SH-SY5Y (cell line): ENCODE measurements around the gene PTPN3.

Source experiments
- GATA2 ChIP-seq: IDR thresholded peaks from 2 replicates; pipeline ENCODE4 v1.6.1; 2011; ENCODE audit warnings: mild to moderate bottlenecking, low read depth, low read length
- GATA3 ChIP-seq: IDR thresholded peaks from 2 replicates; pipeline ENCODE4 v1.6.1; 2011; ENCODE audit warnings: low read depth, mild to moderate bottlenecking, low read length, moderate library complexity

PTPN3 gene

DNA sequence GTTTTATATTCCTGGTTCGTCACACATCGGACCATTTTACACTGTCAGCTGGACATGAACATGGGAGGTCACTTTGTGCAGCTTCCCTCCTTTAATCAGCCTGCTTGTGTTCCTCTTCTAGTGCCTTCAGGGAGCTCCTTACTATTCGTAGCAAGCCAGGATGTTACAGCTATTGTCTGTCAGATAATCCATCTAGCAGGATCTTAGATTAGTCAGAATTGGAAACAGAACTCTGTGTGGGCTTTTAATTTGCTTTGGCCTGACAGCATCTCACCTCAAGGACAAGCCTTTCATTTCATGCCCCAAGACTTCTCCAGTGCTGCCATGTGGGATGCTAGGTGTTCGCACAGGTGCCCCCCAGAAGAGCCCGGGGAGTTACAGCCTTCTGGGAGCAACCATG, 147.1 kb downstream of the PTPN3 start:
- TF ChIP-seq GATA2, result no peak
- no peak for TF ChIP-seq GATA3

DNA sequence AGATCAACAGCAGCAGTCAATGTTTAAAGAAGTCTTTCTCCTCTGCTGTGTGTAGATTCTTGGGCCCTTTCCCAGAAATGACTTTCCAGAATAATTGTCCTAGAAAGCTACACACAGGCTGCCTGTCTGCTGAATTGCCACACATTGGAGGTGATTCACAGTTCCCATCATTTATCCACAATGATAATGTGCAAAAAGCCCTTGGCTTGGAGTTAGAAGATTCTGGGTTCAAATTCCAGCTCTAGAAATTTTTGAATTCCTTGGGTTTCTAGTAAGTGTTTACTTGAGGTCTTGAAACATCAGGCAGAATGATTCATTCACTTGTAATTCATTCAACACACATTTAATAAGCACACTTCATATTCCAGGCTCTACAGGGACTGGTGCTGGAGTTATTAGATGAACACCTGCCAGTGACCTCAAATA, 148.7 kb downstream of the PTPN3 start:
- TF ChIP-seq GATA2, result no peak
- TF ChIP-seq GATA3, result no peak

DNA sequence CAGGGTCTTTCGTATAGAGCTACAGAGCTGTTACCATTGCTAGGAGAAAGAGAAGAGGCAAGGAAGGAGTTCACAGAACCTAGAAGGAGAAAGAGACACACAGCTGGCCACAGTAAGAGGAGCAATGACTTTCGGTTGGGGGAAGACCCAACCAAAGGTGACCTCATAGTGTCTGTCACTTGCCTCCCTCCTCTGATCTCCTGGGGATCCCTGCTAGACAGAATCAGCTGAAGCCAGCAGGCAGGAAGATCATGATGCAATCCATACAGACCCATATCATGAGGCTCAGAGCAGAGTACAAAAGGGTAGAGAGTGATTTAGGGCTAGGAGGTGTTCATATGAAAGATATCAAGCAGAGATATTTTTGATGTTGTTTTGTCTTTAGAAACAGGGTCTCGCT, 151.2 kb downstream of the PTPN3 start:
- TF ChIP-seq GATA2 (no peak), GATA3 (no peak)

DNA sequence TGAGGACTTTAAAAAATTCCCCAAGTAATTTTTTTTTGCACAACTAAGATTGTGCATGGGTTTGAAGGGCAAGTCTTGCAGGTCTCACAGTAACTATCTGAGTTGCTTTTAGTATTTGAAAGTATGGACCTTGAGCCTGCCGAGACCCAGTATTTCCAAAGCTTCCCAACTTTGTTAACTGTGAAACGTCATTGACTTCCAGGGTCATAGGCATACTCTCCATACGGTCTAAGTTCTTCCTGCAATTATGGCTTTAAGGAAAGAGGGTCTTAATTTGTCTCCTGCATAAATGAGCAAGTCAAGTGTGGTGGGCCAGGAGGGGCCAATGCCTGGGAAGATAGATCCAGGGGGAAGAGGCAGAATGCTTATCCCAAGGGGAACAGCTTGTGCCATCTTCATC, 153.2 kb downstream of the PTPN3 start:
- no peak for TF ChIP-seq GATA3
- TF ChIP-seq GATA2, result no peak

DNA sequence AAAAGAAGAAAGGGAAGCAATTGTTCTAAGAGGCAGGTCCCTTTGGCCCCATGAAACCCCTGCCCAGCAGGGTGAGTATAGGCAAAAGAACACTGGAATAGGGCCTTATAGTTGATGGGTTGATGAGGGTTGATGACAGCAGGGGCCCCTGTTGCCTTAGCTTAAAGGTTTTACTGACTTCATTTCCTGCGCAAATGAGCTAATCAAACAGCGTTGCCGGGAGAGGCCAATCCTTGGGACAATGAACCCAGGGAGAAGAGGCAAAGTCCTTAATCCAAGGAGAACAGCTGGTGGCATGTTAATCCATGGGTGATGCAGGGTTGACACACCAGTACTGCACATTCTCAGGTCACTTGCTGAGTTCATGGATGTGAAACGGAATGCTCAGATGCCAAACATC, 155.2 kb downstream of the PTPN3 start:
- TF ChIP-seq GATA3 (no peak), GATA2 (no peak)

DNA sequence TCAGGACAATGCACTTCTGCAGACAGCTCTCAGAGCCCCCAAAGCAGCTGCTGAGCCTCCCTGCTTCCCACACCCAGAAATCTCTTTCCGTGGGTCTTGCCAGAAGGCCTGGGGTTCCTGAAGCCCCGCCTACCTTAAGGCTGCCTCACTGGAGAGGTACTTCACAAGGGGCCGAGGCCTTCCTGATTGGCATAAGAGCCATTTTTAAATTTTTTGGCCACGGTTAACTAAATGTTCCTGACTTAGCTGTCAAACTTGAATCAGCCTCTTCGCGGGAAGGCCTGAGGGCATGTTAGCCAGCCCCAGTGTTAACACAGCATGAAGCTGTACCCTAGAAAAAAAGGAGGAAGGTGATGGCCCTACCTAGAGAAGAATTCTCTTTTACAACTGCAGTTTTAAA, 156.5 kb downstream of the PTPN3 start:
- TF ChIP-seq GATA3 (no peak), GATA2 (no peak)

DNA sequence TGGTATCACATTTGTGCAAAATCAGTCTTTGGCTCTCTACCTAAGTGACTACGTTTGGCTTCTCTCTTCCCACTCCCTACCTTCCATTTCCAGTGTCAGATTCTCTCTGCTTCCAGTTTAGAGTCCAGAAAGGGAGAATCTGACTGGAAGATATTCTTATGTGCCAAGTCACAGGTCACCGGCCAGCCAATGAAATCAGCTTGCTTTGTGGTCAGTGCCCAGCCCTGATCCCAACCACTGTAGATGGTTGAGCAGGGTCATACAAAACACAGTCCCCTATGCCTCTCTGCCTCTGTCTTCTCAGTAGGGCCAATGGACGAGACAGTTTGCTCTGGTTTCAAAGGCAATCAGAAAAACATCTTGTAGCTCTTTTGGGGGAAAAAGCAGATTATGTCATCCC, 161.7 kb downstream of the PTPN3 start:
- TF ChIP-seq GATA3 (no peak), GATA2 (no peak)

DNA sequence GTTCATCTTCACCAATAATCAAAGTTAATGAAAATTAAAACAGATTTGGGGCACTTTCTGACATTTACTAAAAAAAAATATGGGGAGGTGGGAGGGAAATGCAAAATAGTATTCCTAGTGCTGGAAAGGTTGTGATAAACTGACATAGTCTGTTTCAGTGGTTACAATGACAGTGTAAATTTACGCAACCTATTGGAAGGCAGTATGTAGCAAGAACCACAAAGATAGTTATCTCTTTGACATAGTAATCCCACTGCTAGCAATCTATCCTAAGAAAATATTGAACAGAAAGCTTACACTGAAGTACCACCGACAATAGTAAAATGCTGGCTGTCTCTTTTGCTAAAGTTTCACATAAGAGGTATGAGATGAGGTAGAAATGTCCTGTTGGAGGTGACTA, 162.2 kb downstream of the PTPN3 start:
- TF ChIP-seq GATA3, result no peak
- no peak for TF ChIP-seq GATA2

DNA sequence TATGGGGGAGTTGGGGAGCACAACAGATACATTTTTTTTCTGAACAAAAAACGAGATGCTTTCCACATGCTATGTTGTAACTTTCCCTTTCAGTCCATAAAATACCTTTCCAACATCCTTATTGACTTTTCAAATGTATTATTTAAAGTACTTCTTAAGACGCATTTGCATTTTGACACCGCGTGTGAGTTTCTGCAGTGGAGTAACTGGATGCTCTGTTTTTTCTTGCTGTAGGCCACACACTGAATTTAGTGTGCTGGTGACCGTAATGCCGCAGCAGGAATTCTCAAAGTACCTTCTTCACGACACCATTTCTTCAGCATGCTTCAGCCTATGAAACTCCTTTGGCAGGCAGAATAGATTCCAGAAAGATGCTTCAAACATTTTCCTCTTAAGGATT, 163.0 kb downstream of the PTPN3 start:
- TF ChIP-seq GATA2 (no peak), GATA3 (no peak)

DNA sequence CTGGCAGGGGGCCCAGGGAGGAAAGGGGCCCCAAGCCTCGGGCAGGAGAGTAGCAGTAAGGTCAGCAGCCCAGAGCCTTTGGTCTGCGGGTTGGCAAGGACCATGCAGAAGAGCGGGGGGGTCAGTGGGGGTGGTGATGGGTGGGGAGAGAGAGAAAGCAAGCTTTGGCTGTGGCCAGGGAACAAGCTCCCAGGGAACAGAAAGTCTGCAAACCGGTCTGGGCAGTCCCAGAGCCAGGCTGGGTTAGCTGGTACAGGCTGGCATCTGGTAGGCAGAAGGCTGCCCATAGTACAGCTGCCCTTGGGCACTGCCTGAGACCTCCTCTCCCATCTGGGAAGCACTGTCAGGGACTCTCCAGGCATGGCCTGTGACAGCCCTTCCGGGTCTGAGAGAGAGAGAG, 166.8 kb downstream of the PTPN3 start:
- no peak for TF ChIP-seq GATA2

DNA sequence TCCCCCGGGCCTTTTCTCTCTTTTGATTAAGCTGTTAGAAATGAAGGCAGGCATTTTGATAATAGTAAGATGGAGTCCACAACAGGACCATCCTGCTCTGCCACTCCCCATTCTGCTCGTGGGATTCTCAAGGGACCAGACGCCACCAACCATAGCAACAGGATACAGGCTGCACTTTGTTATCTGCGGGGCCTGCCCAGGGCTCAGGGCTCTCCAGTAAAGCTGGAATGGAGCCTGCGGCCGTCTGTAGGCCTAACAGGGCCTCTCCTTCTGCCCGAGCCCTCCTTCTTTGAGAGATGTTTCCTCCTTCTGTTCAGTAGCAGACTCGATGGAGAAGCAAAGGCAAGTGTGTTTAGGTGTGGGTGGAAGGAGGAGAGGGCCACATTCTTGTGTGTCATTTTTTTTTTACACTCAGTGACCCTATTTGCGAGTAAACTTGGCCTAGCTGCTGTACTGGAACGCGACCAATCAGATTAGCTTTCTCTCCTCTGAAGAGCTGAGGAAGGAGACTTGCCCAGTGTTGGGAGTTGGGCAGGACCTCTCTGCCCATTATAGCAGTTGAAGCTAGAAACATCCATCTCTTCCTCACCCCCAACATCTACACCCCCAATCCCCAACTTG, 168.4 kb downstream of the PTPN3 start:
- TF ChIP-seq GATA2 (no peak), GATA3 (no peak)

DNA sequence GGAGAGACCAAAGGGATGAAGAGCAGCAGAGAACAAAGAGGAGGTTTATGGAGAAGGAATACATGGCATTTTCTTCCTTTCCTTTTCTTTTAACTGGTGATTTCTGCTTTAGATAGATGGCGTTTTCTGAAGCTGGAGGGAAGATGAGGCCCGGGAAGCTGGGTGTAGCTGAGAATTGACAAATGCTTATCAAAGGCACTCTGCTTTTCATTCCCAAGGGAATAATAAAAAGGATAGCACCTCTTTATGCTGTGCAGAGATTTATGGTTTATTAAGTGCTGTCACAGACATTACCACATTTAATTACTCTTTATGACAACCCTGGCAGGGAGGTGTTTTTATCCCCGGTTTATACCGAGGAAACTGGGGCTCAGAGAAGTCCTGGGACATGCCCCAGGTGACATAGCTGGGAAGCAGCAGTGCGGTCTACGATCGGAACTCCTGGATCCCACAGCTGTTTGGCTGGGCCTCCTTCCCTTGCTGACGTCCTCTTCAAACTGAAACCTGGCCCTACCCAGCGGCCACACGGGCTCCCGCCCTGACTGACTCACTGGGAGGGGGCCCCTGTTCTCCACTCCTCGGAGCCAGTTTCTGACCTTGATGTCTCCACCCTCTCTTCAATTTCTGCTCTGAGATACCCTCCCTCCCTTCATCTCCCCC, 169.0 kb downstream of the PTPN3 start:
- TF ChIP-seq GATA3, result no peak
- no peak for TF ChIP-seq GATA2
